GM20000 (cell line): Measurements from ENCODE around the gene LRP1.

ENCODE experiments used
- DNase-seq: peaks from one replicate; pipeline ENCODE4 v3.0.0; 2012; ENCODE audit warnings: low spot score
- TF ChIP-seq, protein P1 (sequence below): IDR thresholded peaks from 2 replicates; pipeline ENCODE4 v1.5.1; 2012; ENCODE audit warnings: mild to moderate bottlenecking, control low read depth; ENCODE audit errors: extremely low read depth, missing control alignments

The LRP1 gene

DNA sequence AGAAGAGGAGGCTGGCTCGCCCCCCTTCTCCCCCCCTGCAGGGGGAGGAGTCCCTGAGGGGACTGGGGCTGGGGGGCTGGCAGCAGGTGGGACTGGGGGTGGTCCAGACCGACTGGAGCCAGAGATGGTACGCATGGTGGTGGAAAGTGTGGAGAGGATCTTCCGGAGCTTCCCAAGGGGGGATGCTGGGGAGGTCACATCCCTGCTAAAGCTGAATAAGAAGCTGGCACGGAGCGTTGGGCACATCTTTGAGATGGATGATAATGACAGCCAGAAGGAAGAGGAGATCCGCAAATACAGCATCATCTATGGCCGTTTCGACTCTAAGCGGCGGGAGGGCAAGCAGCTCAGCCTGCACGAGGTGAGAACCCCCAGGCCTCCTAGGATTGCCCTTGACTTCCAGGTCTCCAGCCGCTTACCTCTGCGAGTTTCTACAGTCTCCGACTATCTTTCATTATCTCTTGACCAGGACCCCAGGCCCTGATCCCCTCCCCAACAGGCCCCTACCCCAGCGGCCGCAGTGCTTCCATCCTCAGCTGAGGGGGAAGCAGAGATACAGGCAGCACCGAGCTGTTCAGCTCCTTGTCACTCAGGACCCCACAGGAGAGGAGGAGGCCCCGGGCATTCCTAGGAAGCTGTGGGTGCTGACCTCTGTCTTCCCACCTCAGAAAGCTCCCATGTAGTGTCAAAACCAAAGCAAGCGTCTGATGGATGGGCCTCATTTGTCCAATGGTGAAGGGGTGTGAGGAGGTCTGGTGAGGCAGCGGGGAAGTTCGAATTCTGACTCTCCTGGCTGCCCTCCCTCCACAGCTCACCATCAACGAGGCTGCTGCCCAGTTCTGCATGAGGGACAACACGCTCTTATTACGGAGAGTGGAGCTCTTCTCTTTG, 36.4 kb upstream of the LRP1 start:
- TF ChIP-seq, protein P1, sequence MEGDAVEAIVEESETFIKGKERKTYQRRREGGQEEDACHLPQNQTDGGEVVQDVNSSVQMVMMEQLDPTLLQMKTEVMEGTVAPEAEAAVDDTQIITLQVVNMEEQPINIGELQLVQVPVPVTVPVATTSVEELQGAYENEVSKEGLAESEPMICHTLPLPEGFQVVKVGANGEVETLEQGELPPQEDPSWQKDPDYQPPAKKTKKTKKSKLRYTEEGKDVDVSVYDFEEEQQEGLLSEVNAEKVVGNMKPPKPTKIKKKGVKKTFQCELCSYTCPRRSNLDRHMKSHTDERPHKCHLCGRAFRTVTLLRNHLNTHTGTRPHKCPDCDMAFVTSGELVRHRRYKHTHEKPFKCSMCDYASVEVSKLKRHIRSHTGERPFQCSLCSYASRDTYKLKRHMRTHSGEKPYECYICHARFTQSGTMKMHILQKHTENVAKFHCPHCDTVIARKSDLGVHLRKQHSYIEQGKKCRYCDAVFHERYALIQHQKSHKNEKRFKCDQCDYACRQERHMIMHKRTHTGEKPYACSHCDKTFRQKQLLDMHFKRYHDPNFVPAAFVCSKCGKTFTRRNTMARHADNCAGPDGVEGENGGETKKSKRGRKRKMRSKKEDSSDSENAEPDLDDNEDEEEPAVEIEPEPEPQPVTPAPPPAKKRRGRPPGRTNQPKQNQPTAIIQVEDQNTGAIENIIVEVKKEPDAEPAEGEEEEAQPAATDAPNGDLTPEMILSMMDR: no peak

DNA sequence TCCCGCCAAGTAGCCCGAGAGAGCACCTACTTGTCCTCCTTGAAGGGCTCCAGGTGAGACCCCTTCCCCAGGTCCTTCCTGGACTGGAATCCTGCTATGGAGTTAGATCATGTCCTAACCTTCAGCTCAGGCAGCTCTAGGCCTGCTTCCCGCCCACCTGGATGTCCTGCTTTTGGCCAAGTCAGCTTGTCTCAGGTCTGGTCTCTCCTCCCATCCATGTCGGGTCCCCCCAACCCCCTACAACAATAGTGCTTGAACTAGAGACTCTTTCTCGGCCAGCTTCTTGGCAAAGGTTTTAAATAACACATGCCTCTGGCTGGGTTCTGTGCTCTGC, 35.8 kb upstream of the LRP1 start:
- peak; percentile 5 for DNase-seq
- TF ChIP-seq, protein P1: no peak

More for the DNA sequence above, 36.4 kb upstream of the LRP1 start:
- no peak for DNase-seq

DNA sequence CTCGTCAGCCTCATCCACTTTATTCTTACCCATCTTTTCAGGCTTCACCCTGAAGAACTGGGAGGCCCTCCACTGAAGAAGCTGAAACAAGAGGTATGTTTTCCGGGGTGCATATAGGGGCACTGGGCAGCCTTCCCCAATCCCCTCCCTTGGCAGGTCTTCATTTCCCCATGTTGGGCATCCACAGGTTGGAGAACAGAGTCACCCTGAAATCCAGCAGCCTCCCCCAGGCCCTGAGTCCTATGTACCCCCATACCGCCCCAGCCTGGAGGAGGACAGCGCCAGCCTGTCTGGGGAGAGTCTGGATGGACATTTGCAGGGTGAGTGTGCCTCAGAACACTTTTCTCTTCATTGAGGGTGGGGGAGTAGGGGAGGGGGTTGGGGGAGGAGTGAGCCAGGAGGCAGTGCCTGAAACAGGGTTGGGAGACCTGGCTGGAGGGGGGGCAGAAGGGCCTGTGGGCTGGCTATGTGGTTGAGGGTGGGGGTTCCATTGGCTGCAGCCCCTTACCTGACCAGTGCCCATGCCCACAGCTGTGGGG, 35.3 kb upstream of the LRP1 start:
- DNase-seq: no peak
- TF ChIP-seq, protein P1: no peak

DNA sequence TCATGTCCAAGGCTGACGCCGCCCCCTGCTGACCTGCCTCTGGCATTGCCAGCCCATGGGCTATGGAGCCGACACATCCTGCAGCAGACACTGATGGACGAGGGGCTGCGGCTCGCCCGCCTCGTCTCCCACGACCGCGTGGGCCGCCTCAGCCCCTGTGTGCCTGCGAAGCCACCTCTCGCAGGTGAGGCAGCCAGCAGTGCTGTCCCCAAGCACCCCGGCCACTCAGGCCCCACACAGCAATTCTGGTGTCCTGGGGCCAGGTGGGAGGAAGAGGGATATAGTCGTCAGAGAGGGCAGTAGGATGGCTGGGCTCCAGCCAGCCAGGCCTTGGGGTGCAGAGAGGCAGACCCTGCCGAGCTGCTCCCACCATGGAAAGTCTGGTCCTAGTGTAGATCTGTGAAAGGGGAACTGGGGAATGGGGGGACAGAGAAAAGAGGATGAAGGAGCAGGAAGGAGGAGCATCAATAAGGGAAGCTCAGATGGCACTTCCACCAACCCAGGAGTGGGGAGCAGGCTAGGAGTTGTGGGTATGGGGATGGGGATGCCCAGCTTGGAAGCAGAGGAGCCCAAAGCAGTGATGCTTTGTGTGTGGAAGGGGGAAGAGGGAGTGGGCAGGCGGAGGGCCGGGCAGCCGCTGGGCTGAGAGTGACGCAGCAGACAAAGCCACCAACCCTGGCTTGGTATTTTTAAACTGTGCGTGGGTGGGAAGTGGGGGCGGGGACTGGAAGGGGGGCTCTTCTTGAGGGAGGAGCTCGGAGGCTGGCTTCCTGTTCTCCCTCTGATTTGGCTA, 34.7 kb upstream of the LRP1 start:
- DNase-seq: peak; percentile 88
- TF ChIP-seq, protein P1: peak; percentile 81

DNA sequence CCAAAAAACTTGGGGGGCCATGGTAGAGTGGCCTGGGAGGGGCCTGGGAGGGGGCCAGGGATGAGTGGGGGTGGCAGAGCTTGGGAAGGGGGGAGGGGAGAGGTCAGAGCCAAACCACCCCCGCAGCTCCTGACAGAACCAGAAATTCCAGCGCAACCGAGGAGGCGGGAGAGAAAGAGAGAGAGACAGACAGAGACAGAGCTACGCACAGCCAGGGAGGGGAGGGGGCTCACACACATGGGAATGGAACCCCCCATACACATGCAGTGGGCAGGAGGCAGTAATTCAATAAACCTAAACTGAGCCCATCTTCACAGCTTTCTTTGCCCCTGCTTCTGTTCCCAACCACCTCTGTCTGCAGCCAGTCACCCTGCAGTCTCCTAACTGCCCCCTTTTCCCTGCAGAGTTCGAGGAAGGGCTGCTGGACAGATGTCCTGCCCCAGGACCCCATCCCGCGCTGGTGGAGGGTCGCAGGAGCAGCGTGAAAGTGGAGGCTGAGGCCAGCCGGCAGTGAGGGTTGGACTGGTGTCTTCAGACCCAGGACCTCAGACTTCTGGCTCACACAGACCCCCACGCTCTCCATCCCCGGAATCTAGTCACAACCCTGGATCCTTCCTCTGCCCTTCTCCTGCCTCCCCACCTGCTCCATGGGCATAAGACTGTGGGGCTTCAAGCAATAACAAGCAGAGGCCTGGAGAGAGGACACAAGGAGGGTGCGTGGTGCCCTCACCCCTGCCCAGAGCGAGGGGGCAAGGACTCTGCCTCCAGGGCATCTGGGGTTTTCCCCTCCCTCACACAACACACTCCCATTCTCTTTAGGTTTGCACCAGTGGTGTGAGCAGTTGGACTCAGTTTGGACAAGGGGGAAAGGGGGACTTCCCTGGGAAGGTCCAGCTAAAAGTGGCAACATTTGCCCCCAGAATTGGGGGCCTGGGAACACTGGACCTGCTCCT, 33.8 kb upstream of the LRP1 start:
- peak; percentile 18 for DNase-seq

DNA sequence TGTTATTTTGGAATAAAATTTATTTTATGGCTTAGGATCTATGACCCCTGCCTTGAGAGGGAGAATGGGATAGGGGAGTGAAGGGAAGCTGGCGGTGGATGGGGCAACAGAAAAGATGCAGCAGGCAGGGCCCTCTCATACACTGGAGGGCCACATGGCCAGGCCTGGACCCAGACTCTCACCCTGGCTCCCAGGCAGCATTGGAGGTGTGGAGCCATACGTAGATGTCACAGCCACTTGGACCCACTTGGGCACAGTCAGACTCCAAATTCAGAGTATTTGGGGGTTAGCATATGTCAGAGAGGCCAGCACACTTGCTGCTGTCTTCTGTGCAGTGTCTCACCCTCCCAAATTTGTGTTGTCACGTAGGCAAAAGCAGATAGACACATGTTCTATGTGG, 32.8 kb upstream of the LRP1 start:
- TF ChIP-seq, protein P1: no peak
- DNase-seq: peak; percentile 4

More for the DNA sequence above, 33.8 kb upstream of the LRP1 start:
- TF ChIP-seq, protein P1: no peak
